PFSK-1 (cell line): ENCODE data around the gene DGCR8.

Experiments used
- FOXP2 ChIP-seq: optimal IDR thresholded peaks from 2 replicates; pipeline ENCODE3; 2011; ENCODE audit warnings: borderline replicate concordance, control low read depth, inconsistent platforms; ENCODE audit not compliant: insufficient read depth; ENCODE audit errors: extremely low read length, extremely low read depth
- POLR2AphosphoS5 ChIP-seq: IDR thresholded peaks from 2 replicates; pipeline ENCODE4 v1.6.1; 2012; ENCODE audit warnings: low read depth, mild to moderate bottlenecking, control low read depth, low read length, moderate library complexity
- REST ChIP-seq, 2 experiments: IDR thresholded peaks; 2 replicates each; pipeline versions ENCODE4 v1.6.1 to v1.8.0; 2011 to 2012; ENCODE audit warnings: low read depth in 2 of 2, low read length in 2 of 2, control low read depth in 1 of 2, inconsistent platforms in 1 of 2, mild to moderate bottlenecking in 1 of 2, moderate library complexity in 1 of 2; ENCODE audit not compliant: insufficient read depth in 1 of 2
- SIN3A ChIP-seq: IDR thresholded peaks from 2 replicates; pipeline ENCODE4 v1.6.1; 2012; ENCODE audit warnings: mild to moderate bottlenecking, low read length, moderate library complexity, borderline replicate concordance; ENCODE audit not compliant: insufficient read depth
- TAF1 ChIP-seq: IDR thresholded peaks from 2 replicates; pipeline ENCODE4 v1.6.1; 2012; ENCODE audit warnings: low read length, control low read depth, borderline replicate concordance; ENCODE audit not compliant: insufficient read depth

DGCR8 gene

GRCh38 chr22:20083891-20084546, 4.0 kb downstream of the DGCR8 start:
- TF ChIP-seq POLR2AphosphoS5 (no peak), FOXP2 (no peak), TAF1 (no peak), REST (IDR thresholded peaks at IDR 0.05; ENCODE audit: insufficient read depth in 1 of 2, low read depth in 2 of 2, low read length in 2 of 2) (no peak), SIN3A (no peak)

- TF ChIP-seq REST (IDR thresholded peaks at IDR 0.05; ENCODE audit: insufficient read depth in 1 of 2, low read depth in 2 of 2, low read length in 2 of 2) (no peak), SIN3A (no peak), TAF1 (no peak), POLR2AphosphoS5 (no peak), FOXP2 (no peak)
Measured at GRCh38 chr22:20084547-20085413, 4.7 kb downstream of the DGCR8 start.

GRCh38 chr22:20085651-20086050, 5.6 kb downstream of the DGCR8 start:
- no peak for TF ChIP-seq TAF1
- TF ChIP-seq POLR2AphosphoS5 = no peak
- TF ChIP-seq REST (IDR thresholded peaks at IDR 0.05; ENCODE audit: insufficient read depth in 1 of 2, low read depth in 2 of 2, low read length in 2 of 2) = no peak
- TF ChIP-seq SIN3A = no peak
- no peak for TF ChIP-seq FOXP2

- TF ChIP-seq REST (IDR thresholded peaks at IDR 0.05; ENCODE audit: insufficient read depth in 1 of 2, low read depth in 2 of 2, low read length in 2 of 2) (no peak), TAF1 (no peak), FOXP2 (no peak), SIN3A (no peak), POLR2AphosphoS5 (no peak)
Measured at GRCh38 chr22:20086101-20086599, 6.1 kb downstream of the DGCR8 start.

GRCh38 chr22:20086763-20087162, 6.7 kb downstream of the DGCR8 start:
- TF ChIP-seq SIN3A (no peak), FOXP2 (no peak), POLR2AphosphoS5 (no peak), REST (IDR thresholded peaks at IDR 0.05; ENCODE audit: insufficient read depth in 1 of 2, low read depth in 2 of 2, low read length in 2 of 2) (no peak), TAF1 (no peak)
